ENCODE results near the gene ANO7.

DNA sequence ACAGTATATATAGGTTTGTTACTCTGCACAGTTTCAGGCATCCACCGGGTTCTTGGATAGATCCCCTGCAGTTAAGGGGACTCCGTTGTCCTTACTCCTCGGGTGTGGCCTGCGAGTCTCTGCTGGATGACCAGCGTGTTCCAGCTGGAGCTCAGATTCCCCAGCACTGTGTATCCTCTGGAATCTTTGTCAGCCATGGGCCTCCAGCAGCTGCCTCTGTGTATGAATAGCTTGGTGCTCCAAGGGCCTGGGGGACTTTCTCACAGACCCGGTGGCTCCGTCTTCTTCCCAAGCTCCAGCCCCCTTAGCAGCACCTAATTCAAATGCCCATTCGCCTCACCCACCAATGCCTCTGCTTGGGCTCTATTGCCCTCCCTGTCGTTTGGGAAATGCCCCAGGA lies 6.3 kb downstream of the ANO7 start:
- TF ChIP-seq, protein P1, sequence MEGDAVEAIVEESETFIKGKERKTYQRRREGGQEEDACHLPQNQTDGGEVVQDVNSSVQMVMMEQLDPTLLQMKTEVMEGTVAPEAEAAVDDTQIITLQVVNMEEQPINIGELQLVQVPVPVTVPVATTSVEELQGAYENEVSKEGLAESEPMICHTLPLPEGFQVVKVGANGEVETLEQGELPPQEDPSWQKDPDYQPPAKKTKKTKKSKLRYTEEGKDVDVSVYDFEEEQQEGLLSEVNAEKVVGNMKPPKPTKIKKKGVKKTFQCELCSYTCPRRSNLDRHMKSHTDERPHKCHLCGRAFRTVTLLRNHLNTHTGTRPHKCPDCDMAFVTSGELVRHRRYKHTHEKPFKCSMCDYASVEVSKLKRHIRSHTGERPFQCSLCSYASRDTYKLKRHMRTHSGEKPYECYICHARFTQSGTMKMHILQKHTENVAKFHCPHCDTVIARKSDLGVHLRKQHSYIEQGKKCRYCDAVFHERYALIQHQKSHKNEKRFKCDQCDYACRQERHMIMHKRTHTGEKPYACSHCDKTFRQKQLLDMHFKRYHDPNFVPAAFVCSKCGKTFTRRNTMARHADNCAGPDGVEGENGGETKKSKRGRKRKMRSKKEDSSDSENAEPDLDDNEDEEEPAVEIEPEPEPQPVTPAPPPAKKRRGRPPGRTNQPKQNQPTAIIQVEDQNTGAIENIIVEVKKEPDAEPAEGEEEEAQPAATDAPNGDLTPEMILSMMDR (IDR thresholded peaks at IDR 0.05): no peak
- TF ChIP-seq EZH2 (IDR thresholded peaks at IDR 0.05; ENCODE audit: borderline replicate concordance, insufficient read depth, low read depth, low read length, poor library complexity, severe bottlenecking): no peak

Measured in B cell (primary cell).